MCF 10A (cell line): ENCODE results near the gene FAM124B. TPM values are rescaled to one million over a fixed set of nuclear protein-coding genes. Genes with fewer than 3 reads are reported as not detected.

Experiments
- BruUV-seq: library from RNA; stranded (reverse); fragments of 400-500 nt; replicated peaks from 2 replicates; lab custom pipeline; 2021; lab: Mats Ljungman, UMichigan
- CTCF ChIA-PET: fragments of 300-600 bp; sonication (Branson Sonifier 250); formaldehyde crosslinking; extraction: SDS; loops from one replicate; lab custom pipeline; 2021; ENCODE audit warnings: antibody characterized with exemption, inconsistent platforms; lab: Yijun Ruan, JAX
- POLR2A ChIA-PET: fragments of 300-600, 350-650 bp; sonication (Branson Sonifier 250); formaldehyde crosslinking; extraction: SDS; loops from one replicate; lab custom pipeline; 2020; ENCODE audit warnings: antibody characterized with exemption, inconsistent platforms; lab: Yijun Ruan, JAX
- DNase-seq: peaks from one replicate; pipeline ENCODE4 v3.0.0-alpha.2; 2018; ENCODE audit not compliant: unreplicated experiment
- H3K27ac Mint-ChIP-seq: one replicate; pipeline ENCODE4 v1.8.0; 2022; ENCODE audit warnings: mild to moderate bottlenecking, low read depth, mixed read lengths; ENCODE audit not compliant: unreplicated experiment
- H3K27me3 Mint-ChIP-seq: one replicate; pipeline ENCODE4 v1.8.0; 2022; ENCODE audit warnings: mixed read lengths; ENCODE audit not compliant: insufficient read depth, unreplicated experiment
- H3K36me3 Mint-ChIP-seq: one replicate; pipeline ENCODE4 v1.8.0; 2022; ENCODE audit warnings: mild to moderate bottlenecking, moderate library complexity, mixed read lengths; ENCODE audit not compliant: insufficient read depth, unreplicated experiment
- H3K4me1 Mint-ChIP-seq: one replicate; pipeline ENCODE4 v1.8.0; 2022; ENCODE audit warnings: mixed read lengths; ENCODE audit not compliant: insufficient read depth, unreplicated experiment
- H3K4me3 Mint-ChIP-seq: one replicate; pipeline ENCODE4 v1.8.0; 2022; ENCODE audit warnings: mild to moderate bottlenecking, moderate library complexity, mixed read lengths; ENCODE audit not compliant: unreplicated experiment
- H3K9me3 Mint-ChIP-seq: one replicate; pipeline ENCODE4 v1.8.0; 2022; ENCODE audit warnings: mixed read lengths; ENCODE audit not compliant: unreplicated experiment
- intact Hi-C: fragments of 100-400 bp; cut with micrococcal nuclease; formaldehyde crosslinking; loops from 2 replicates; pipeline ENCODE4 v1.14.1; 2022
- total RNA-seq: library from RNA; stranded (reverse); gene quantifications from 2 replicates; pipeline ENCODE4 v1.2.3, GENCODE V29; 2022
- TF ChIP-seq, protein P1 (sequence below): fragments of 200-600 bp; IDR thresholded peaks from one replicate; pipeline ENCODE4 v1.8.0; 2022; ENCODE audit warnings: antibody characterized with exemption, mild to moderate bottlenecking; ENCODE audit not compliant: unreplicated experiment

Gene FAM124B
- total RNA-seq, 1 experiment from 2014 or later, result not detected

- H3K4me1 Mint-ChIP-seq, result no peaks in the 10 kb centered on the region
- no peaks in the 10 kb centered on the region for H3K36me3 Mint-ChIP-seq
- no peak overlapping the region for H3K4me3 Mint-ChIP-seq
- ChIA-PET POLR2A (no interaction called here), CTCF (no interaction called here)
- DNase-seq, result no peak
- intact Hi-C loops, result no loop called here
- H3K9me3 Mint-ChIP-seq, result no peaks in the 10 kb centered on the region
- H3K27me3 Mint-ChIP-seq, result no peaks in the 10 kb centered on the region
- BruUV-seq, result no TSS peak
- H3K27ac Mint-ChIP-seq, result no peak overlapping the region
- TF ChIP-seq, protein P1, sequence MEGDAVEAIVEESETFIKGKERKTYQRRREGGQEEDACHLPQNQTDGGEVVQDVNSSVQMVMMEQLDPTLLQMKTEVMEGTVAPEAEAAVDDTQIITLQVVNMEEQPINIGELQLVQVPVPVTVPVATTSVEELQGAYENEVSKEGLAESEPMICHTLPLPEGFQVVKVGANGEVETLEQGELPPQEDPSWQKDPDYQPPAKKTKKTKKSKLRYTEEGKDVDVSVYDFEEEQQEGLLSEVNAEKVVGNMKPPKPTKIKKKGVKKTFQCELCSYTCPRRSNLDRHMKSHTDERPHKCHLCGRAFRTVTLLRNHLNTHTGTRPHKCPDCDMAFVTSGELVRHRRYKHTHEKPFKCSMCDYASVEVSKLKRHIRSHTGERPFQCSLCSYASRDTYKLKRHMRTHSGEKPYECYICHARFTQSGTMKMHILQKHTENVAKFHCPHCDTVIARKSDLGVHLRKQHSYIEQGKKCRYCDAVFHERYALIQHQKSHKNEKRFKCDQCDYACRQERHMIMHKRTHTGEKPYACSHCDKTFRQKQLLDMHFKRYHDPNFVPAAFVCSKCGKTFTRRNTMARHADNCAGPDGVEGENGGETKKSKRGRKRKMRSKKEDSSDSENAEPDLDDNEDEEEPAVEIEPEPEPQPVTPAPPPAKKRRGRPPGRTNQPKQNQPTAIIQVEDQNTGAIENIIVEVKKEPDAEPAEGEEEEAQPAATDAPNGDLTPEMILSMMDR, result no peak
Measured at GRCh38 chr2:224345492-224345891, 56.4 kb downstream of the FAM124B start.

GRCh38 chr2:224343226-224343625, 58.7 kb downstream of the FAM124B start:
- Mint-ChIP-seq H3K4me1 (no peaks in the 10 kb centered on the region), H3K9me3 (no peaks in the 10 kb centered on the region), H3K27me3 (no peaks in the 10 kb centered on the region), H3K36me3 (no peaks in the 10 kb centered on the region), H3K27ac (no peak overlapping the region), H3K4me3 (no peak overlapping the region)
- CTCF ChIA-PET, result interaction anchor here (0.6 to 1.1 kb wide), 5 partner anchors 23 to 1619 kb away, joined by 3 read pairs; no protein-coding TSS in a partner anchor
- no TSS peak for BruUV-seq
- DNase-seq, result no peak
- POLR2A ChIA-PET, result interaction anchor here (1.2 kb wide), 1 partner anchor 11 kb away, joined by 3 read pairs; no protein-coding TSS in a partner anchor
- intact Hi-C loops, result no loop called here
- TF ChIP-seq, protein P1, result no peak

DNA sequence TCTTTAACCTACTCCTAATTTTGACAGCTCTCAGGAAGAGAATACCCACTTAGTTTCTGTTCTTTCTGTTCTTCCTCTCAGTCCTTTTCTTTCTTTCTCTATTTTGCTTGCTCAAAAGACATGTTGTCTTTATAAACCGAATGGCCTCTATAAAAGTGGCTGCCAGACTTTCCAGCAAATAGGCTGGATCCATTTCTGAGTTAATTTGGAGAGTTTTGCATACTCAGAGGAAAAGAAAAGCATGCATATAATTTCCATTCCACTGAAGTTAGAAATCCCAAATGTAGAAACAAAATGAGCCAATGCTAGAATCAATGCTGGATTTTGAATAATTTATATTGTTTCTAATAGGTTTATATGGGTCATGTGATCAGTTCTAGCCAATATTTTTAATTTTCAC, 65.9 kb downstream of the FAM124B start:
- DNase-seq, result no peak
- ChIA-PET CTCF (interaction anchor here (1.2 kb wide), 1 partner anchor 365 kb away, joined by 4 read pairs; no protein-coding TSS in a partner anchor), POLR2A (no interaction called here)
- Mint-ChIP-seq H3K27me3 (no peaks in the 10 kb centered on the region), H3K27ac (no peak overlapping the region), H3K4me3 (no peak overlapping the region), H3K9me3 (peaks cover 6% of the 10 kb centered on the region), H3K4me1 (peaks cover 6% of the 10 kb centered on the region), H3K36me3 (no peaks in the 10 kb centered on the region)
- TF ChIP-seq, protein P1, result no peak
- no TSS peak for BruUV-seq
- intact Hi-C loops, result no loop called here

- POLR2A ChIA-PET, result no interaction called here
- no peaks in the 10 kb centered on the region for H3K36me3 Mint-ChIP-seq
- no peak for DNase-seq
- H3K4me1 Mint-ChIP-seq, result peaks cover 6% of the 10 kb centered on the region
- TF ChIP-seq, protein P1, result no peak
- no TSS peak for BruUV-seq
- H3K9me3 Mint-ChIP-seq, result peaks cover 6% of the 10 kb centered on the region
- intact Hi-C loops, result no loop called here
- CTCF ChIA-PET, result no interaction called here
- no peak overlapping the region for H3K4me3 Mint-ChIP-seq
- no peaks in the 10 kb centered on the region for H3K27me3 Mint-ChIP-seq
- no peak overlapping the region for H3K27ac Mint-ChIP-seq
Measured at GRCh38 chr2:224334726-224335125, 67.2 kb downstream of the FAM124B start.
